Smooth muscle cell (in vitro differentiated cells): ENCODE data around the gene SDF4. TPM values are rescaled to one million over a fixed set of nuclear protein-coding genes. Genes with fewer than 3 reads are reported as not detected.

Experiments
- DNase-seq: peaks from one replicate; lab custom pipeline; 2025; ENCODE audit not compliant: unreplicated experiment; lab: John Stamatoyannopoulos, UW
- H2AFZ ChIP-seq: fragments of 200-600 bp; sonication (generic); 2 replicates; pipeline ENCODE4 v1.6.0; 2016; ENCODE audit warnings: antibody characterized with exemption, low read depth, mild to moderate bottlenecking
- H3F3A ChIP-seq: fragments of 200-600 bp; sonication (generic); 2 replicates; pipeline ENCODE4 v1.6.0; 2017; ENCODE audit warnings: antibody characterized with exemption, low read depth
- H3K27ac ChIP-seq: fragments of 200-600 bp; sonication (generic); 2 replicates; pipeline ENCODE4 v1.5.1; 2016; ENCODE audit warnings: low read depth, mild to moderate bottlenecking
- H3K27me3 ChIP-seq: fragments of 200-600 bp; sonication (generic); 2 replicates; pipeline ENCODE4 v1.6.1; 2016; ENCODE audit warnings: low read depth, mild to moderate bottlenecking
- H3K36me3 ChIP-seq: fragments of 200-600 bp; sonication (generic); 2 replicates; pipeline ENCODE4 v1.5.1; 2016; ENCODE audit warnings: low read depth
- H3K4me1 ChIP-seq: fragments of 200-600 bp; sonication (generic); 2 replicates; pipeline ENCODE4 v1.5.1; 2016; ENCODE audit warnings: low read depth
- H3K4me2 ChIP-seq: fragments of 200-600 bp; sonication (generic); 2 replicates; pipeline ENCODE4 v1.6.0; 2016; ENCODE audit warnings: mild to moderate bottlenecking
- H3K4me3 ChIP-seq: fragments of 200-600 bp; sonication (generic); 2 replicates; pipeline ENCODE4 v1.5.1; 2016; ENCODE audit warnings: mild to moderate bottlenecking
- H3K79me2 ChIP-seq: fragments of 200-600 bp; sonication (generic); 2 replicates; pipeline ENCODE4 v1.6.0; 2016; ENCODE audit warnings: low read depth, mild to moderate bottlenecking
- H3K9ac ChIP-seq: fragments of 200-600 bp; sonication (generic); 2 replicates; pipeline ENCODE4 v1.6.0; 2016; ENCODE audit warnings: low read depth
- H3K9me3 ChIP-seq: fragments of 200-600 bp; sonication (generic); replicated peaks from 2 replicates; pipeline ENCODE4 v1.5.1; 2016; ENCODE audit warnings: low read depth
- H4K20me1 ChIP-seq: fragments of 200-600 bp; sonication (generic); 2 replicates; pipeline ENCODE4 v1.6.0; 2016; ENCODE audit warnings: low read depth
- WGBS: methylation state at CpG from one replicate; pipeline ENCODE4 v1.1.7; 2016; ENCODE audit warnings: low lambda C conversion rate; 5-methylcytosine and 5-hydroxymethylcytosine counted together
- polyA plus RNA-seq: library from polyadenylated mRNA; unstranded; fragments of >200 nt; fragmentation: Nextera tagmentation; extraction: Ambion mirVana; gene quantifications from 2 replicates; pipeline ENCODE4 v1.2.1, GENCODE V29; 2016
- total RNA-seq: library from RNA; depleted of rRNA; stranded (reverse); fragments of >200 nt; gene quantifications from 2 replicates; pipeline ENCODE4 v1.2.3, GENCODE V29; 2014
- TF ChIP-seq, protein P1 (sequence below): fragments of 200-600 bp; sonication (generic); IDR thresholded peaks from 2 replicates; pipeline ENCODE4 v1.5.1; 2017; ENCODE audit warnings: borderline replicate concordance, mild to moderate bottlenecking, antibody characterized with exemption; ENCODE audit not compliant: insufficient read depth, poor library complexity, severe bottlenecking

The SDF4 gene
- total and polyA plus RNA-seq, 2 experiments from 2014 or later, result 94.9 to 263 TPM

DNA sequence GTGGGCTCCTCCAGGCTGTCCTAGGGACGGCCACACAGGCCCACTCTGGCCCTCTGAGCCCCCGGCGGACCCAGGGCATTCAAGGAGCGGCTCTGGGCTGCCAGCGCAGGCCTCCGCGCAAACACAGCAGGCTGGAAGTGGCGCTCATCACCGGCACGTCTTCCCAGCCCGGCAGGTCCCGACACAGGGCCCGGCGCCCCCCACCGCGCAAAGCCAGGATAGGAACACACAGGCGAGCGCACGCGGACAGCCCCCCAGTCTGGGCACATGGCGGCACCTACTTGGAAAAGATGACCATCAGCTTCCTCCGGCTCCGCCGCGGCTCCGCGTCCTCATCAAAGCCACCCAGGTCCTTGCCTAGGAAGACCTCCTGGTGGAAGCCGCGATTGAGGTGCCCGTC lies 3.6 kb downstream of the SDF4 start:
- Histone ChIP-seq H3K4me1 (peaks cover 7% of the 10 kb centered on the region), H3K9ac (no peak overlapping the region), H3K9me3 (no peaks in the 10 kb centered on the region), H3K79me2 (peaks cover 72% of the 10 kb centered on the region), H2AFZ (no peak overlapping the region), H3K4me3 (no peak overlapping the region), H3K36me3 (no peaks in the 10 kb centered on the region), H4K20me1 (peaks cover 65% of the 10 kb centered on the region), H3F3A (no peaks in the 10 kb centered on the region), H3K27me3 (no peaks in the 10 kb centered on the region), H3K4me2 (no peak overlapping the region), H3K27ac (no peak overlapping the region)
- TF ChIP-seq, protein P1, sequence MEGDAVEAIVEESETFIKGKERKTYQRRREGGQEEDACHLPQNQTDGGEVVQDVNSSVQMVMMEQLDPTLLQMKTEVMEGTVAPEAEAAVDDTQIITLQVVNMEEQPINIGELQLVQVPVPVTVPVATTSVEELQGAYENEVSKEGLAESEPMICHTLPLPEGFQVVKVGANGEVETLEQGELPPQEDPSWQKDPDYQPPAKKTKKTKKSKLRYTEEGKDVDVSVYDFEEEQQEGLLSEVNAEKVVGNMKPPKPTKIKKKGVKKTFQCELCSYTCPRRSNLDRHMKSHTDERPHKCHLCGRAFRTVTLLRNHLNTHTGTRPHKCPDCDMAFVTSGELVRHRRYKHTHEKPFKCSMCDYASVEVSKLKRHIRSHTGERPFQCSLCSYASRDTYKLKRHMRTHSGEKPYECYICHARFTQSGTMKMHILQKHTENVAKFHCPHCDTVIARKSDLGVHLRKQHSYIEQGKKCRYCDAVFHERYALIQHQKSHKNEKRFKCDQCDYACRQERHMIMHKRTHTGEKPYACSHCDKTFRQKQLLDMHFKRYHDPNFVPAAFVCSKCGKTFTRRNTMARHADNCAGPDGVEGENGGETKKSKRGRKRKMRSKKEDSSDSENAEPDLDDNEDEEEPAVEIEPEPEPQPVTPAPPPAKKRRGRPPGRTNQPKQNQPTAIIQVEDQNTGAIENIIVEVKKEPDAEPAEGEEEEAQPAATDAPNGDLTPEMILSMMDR, result no peak
- DNase-seq, result no peak
- 97% methylated on average over 29 of the region's 30 CpGs for WGBS

DNA sequence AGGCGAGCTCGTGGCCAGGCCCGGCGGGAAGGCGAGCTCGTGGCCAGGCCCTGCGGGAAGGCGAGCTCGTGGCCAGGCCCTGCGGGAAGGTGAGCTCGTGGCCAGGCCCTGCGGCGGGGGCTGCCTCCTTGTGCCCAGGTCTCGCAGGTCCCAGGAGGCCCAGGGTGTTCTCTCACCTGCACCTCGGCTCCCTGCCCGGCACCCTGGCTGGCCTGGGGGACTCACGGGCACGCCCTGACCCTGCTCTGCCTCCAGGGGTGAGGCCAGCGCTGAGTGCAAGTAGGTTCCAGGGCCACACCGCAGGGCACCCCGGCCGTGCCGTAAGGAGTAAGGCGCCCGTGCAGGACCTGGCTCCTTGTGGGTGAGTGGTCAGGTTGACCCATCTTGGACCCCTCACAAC lies 4.4 kb downstream of the SDF4 start:
- no peak overlapping the region for H3K9ac ChIP-seq
- H3K4me1 ChIP-seq, result peaks cover 7% of the 10 kb centered on the region
- TF ChIP-seq, protein P1, result no peak
- no peaks in the 10 kb centered on the region for H3F3A ChIP-seq
- H2AFZ ChIP-seq, result no peak overlapping the region
- no peak overlapping the region for H3K27ac ChIP-seq
- H3K79me2 ChIP-seq, result peaks cover 68% of the 10 kb centered on the region
- 99% methylated on average over 14 of the region's 25 CpGs for WGBS
- H4K20me1 ChIP-seq, result peaks cover 65% of the 10 kb centered on the region
- H3K27me3 ChIP-seq, result no peaks in the 10 kb centered on the region
- H3K36me3 ChIP-seq, result no peaks in the 10 kb centered on the region
- H3K4me3 ChIP-seq, result no peak overlapping the region
- no peak for DNase-seq
- H3K9me3 ChIP-seq, result no peaks in the 10 kb centered on the region
- no peak overlapping the region for H3K4me2 ChIP-seq

DNA sequence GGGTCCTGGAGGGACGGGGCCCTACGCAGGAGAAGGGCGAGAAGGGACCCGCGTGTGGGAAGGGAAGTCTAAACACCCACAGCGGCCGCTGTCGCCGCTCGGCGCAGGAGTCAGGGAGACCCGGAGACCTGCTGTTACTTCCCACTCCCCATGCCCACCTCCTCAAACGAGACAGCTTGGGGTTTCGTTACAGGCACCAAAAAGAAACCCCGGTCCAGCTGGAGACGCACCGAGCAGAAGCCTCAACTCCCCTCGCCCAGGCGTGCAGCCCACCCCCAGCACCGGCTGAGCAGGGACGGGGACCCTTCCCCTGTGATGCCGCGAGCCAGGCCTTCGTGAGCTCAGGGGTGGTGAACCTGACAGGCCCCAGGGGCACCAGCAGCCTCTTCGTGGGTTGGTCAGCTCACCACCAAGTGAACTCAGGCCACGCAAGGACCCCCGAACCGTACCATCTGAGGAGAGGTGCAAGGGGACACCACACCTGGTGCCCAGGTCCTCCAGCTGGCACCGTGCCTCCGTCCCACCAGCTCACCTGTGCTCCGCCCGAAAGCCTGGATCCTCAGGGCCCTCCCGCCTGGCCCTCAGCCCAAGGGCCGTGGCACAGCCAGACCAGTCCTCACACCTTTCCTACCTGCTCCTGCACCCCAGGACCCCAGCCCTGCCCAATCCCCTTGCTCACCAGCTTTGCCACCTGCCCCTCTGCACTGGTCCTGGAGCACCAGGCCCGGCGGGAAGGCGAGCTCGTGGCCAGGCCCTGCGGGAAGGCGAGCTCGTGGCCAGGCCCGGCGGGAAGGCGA lies 5.0 kb downstream of the SDF4 start:
- Histone ChIP-seq H3K36me3 (no peaks in the 10 kb centered on the region), H4K20me1 (peaks cover 65% of the 10 kb centered on the region), H3K4me2 (no peak overlapping the region), H3K4me3 (no peak overlapping the region), H3F3A (no peaks in the 10 kb centered on the region), H3K79me2 (peaks cover 68% of the 10 kb centered on the region), H3K9ac (no peak overlapping the region), H3K4me1 (peaks cover 7% of the 10 kb centered on the region), H3K27ac (no peak overlapping the region), H3K9me3 (no peaks in the 10 kb centered on the region), H2AFZ (no peak overlapping the region), H3K27me3 (no peaks in the 10 kb centered on the region)
- TF ChIP-seq, protein P1, result no peak
- 99% methylated on average over 35 of the region's 44 CpGs for WGBS
- no peak for DNase-seq

DNA sequence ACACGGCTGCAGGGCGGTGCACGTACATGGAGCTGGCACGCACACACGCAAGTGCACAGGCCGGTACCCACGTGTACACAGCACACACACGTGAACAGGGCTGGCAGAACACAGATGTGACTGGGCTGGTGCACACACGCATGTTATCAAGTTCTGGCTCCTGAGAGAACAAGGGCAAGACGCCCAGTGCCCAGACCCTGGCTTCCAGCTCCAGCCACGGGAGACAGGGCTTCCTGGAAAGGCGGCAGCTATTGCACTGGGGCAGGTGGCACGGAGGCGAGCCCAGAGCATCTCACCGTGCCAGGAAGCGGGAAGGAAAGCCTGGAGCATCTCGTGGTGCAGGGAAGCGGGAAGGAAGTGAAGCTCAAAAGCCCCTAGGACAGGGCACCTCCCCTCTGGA lies 5.9 kb downstream of the SDF4 start:
- H2AFZ ChIP-seq, result no peak overlapping the region
- H3K27ac ChIP-seq, result no peak overlapping the region
- H3K4me3 ChIP-seq, result no peak overlapping the region
- H3K36me3 ChIP-seq, result no peaks in the 10 kb centered on the region
- WGBS, result 99% methylated on average over 18 of the region's 18 CpGs
- H3K9me3 ChIP-seq, result no peaks in the 10 kb centered on the region
- H3F3A ChIP-seq, result no peaks in the 10 kb centered on the region
- TF ChIP-seq, protein P1, result no peak
- H3K27me3 ChIP-seq, result no peaks in the 10 kb centered on the region
- H3K4me2 ChIP-seq, result no peak overlapping the region
- no peak for DNase-seq
- peaks cover 5% of the 10 kb centered on the region for H3K4me1 ChIP-seq
- peaks cover 65% of the 10 kb centered on the region for H3K79me2 ChIP-seq
- peaks cover 63% of the 10 kb centered on the region for H4K20me1 ChIP-seq
- H3K9ac ChIP-seq, result no peak overlapping the region
